Prostate gland (tissue), 2 donors: Measurements from ENCODE around the gene CYP26A1. TPM values are rescaled to one million over a fixed set of nuclear protein-coding genes. Genes with fewer than 3 reads are reported as not detected.

Experiments used
- DNase-seq: peaks from one replicate; pipeline ENCODE4 v3.0.0-alpha.2; 2019; ENCODE audit warnings: low spot score
- H3K27ac ChIP-seq, 2 donors: fragments of 200-600 bp; sonication (generic); 2 replicates each; pipeline ENCODE4 v1.5.1; 2017 to 2019
- H3K27me3 ChIP-seq: fragments of 200-600 bp; sonication (generic); replicated peaks from 2 replicates; pipeline ENCODE4 v1.5.1; 2019; ENCODE audit not compliant: insufficient read depth
- H3K36me3 ChIP-seq, 2 donors: fragments of 200-600 bp; sonication (generic); 1 replicate in 1 of 2; 2 replicates in 1 of 2; pipeline versions ENCODE4 v1.5.1 to v1.8.1; 2017 to 2019
- H3K4me1 ChIP-seq: fragments of 200-600 bp; sonication (generic); replicated peaks from 2 replicates; pipeline ENCODE4 v1.5.1; 2019
- H3K4me3 ChIP-seq, 2 donors: fragments of 200-600 bp; sonication (generic); 2 replicates each; pipeline ENCODE4 v1.5.1; 2017 to 2019
- H3K9me3 ChIP-seq: fragments of 200-600 bp; sonication (generic); 2 replicates; pipeline ENCODE4 v1.5.1; 2017
- POLR2A ChIP-seq: fragments of 450-650 bp; IDR thresholded peaks from one replicate; pipeline ENCODE4 v1.6.1; 2016; ENCODE audit warnings: antibody characterized with exemption, mild to moderate bottlenecking
- POLR2AphosphoS5 ChIP-seq: sonication (generic); formaldehyde crosslinking; IDR thresholded peaks from one replicate; pipeline ENCODE4 v1.6.1; 2017; ENCODE audit warnings: antibody characterized with exemption
- WGBS: methylation state at CpG from one replicate; pipeline ENCODE4 v1.1.5; 2018; 5-methylcytosine and 5-hydroxymethylcytosine counted together
- intact Hi-C: fragments of 100-400 bp; cut with DNase I; formaldehyde crosslinking; loops from one replicate; pipeline ENCODE4 v1.14.2; 2022
- total RNA-seq, 2 donors: library from RNA; depleted of rRNA; stranded (reverse); fragments of >200 nt; gene quantifications; one replicate each; pipeline ENCODE4 v1.1.0, GENCODE V29; 2016
- TF ChIP-seq, protein P1 (sequence below), 4 experiments: fragments of 200-600 bp in 2 of 4; fragments of 450-650 bp in 2 of 4; sonication (generic) in 2 of 4; IDR thresholded peaks; 1 replicate in 3 of 4; 2 replicates in 1 of 4; pipeline ENCODE4 v1.5.1; 2016 to 2019; ENCODE audit warnings: antibody characterized with exemption in 4 of 4, mild to moderate bottlenecking in 2 of 4, moderate library complexity in 2 of 4

The CYP26A1 gene
- total RNA-seq, 2 donors from 2014 or later, result not detected

GRCh38 chr10:93121311-93121710 is 47.6 kb downstream of the CYP26A1 start:
- DNase-seq, result no peak
- no peak overlapping the region for H3K27ac ChIP-seq
- 77% methylated on average over 3 of the region's 3 CpGs for WGBS
- H3K36me3 ChIP-seq, result no peaks in the 10 kb centered on the region
- H3K9me3 ChIP-seq, result no peaks in the 10 kb centered on the region
- H3K27me3 ChIP-seq, result no peaks in the 10 kb centered on the region
- TF ChIP-seq, protein P1, sequence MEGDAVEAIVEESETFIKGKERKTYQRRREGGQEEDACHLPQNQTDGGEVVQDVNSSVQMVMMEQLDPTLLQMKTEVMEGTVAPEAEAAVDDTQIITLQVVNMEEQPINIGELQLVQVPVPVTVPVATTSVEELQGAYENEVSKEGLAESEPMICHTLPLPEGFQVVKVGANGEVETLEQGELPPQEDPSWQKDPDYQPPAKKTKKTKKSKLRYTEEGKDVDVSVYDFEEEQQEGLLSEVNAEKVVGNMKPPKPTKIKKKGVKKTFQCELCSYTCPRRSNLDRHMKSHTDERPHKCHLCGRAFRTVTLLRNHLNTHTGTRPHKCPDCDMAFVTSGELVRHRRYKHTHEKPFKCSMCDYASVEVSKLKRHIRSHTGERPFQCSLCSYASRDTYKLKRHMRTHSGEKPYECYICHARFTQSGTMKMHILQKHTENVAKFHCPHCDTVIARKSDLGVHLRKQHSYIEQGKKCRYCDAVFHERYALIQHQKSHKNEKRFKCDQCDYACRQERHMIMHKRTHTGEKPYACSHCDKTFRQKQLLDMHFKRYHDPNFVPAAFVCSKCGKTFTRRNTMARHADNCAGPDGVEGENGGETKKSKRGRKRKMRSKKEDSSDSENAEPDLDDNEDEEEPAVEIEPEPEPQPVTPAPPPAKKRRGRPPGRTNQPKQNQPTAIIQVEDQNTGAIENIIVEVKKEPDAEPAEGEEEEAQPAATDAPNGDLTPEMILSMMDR (IDR thresholded peaks at IDR 0.05), result no peak
- TF ChIP-seq POLR2AphosphoS5, result no peak
- no peak for TF ChIP-seq POLR2A
- no peaks in the 10 kb centered on the region for H3K4me1 ChIP-seq
- H3K4me3 ChIP-seq, result no peak overlapping the region
- intact Hi-C loops, result no loop called here

DNA sequence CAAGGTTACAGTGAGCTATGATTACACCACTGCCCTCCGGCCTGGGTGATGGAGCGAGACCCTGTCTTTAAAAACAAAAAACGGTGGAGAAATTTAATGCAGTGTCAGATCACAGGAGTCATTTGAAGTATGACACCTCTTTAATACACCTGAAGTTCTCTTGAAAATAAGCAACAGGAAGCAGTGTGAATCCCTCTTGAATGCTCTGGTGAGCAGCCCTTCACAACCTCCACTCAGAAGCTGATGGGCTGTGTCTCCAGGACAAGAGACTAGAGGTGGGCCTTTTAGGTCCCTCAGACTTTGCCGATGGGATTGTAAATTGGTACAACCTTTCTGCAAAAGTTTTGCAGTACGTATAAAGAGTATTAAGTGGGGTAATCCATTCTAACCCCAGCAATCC is 50.1 kb downstream of the CYP26A1 start:
- intact Hi-C loops, result no loop called here
- TF ChIP-seq POLR2A, result no peak
- no peak for TF ChIP-seq POLR2AphosphoS5
- TF ChIP-seq, protein P1 (IDR thresholded peaks at IDR 0.05), result no peak
- WGBS, result 91% methylated on average over 5 of the region's 5 CpGs

GRCh38 chr10:93124580-93125318 is 51.1 kb downstream of the CYP26A1 start:
- no peak for DNase-seq
- H3K27ac ChIP-seq, result no peak overlapping the region
- H3K4me1 ChIP-seq, result no peaks in the 10 kb centered on the region
- TF ChIP-seq, protein P1 (IDR thresholded peaks at IDR 0.05), result no peak
- TF ChIP-seq POLR2AphosphoS5 (no peak), POLR2A (no peak)
- no peaks in the 10 kb centered on the region for H3K36me3 ChIP-seq
- H3K27me3 ChIP-seq, result no peaks in the 10 kb centered on the region
- intact Hi-C loops, result no loop called here
- WGBS, result 38% methylated on average over 6 of the region's 6 CpGs
- H3K4me3 ChIP-seq, result no peak overlapping the region
- no peaks in the 10 kb centered on the region for H3K9me3 ChIP-seq

More for the DNA sequence above, 50.1 kb downstream of the CYP26A1 start:
- Histone ChIP-seq H3K4me1 (no peaks in the 10 kb centered on the region), H3K36me3 (no peaks in the 10 kb centered on the region), H3K4me3 (no peak overlapping the region), H3K27me3 (no peaks in the 10 kb centered on the region), H3K9me3 (no peaks in the 10 kb centered on the region), H3K27ac (no peak overlapping the region)
- no peak for DNase-seq

GRCh38 chr10:93125966-93126365 is 52.3 kb downstream of the CYP26A1 start:
- TF ChIP-seq POLR2A (no peak), POLR2AphosphoS5 (no peak)
- TF ChIP-seq, protein P1 (IDR thresholded peaks at IDR 0.05), result no peak
- Histone ChIP-seq H3K4me3 (no peak overlapping the region), H3K4me1 (no peaks in the 10 kb centered on the region), H3K27me3 (no peaks in the 10 kb centered on the region), H3K27ac (no peak overlapping the region), H3K36me3 (no peaks in the 10 kb centered on the region), H3K9me3 (no peaks in the 10 kb centered on the region)
- intact Hi-C loops, result no loop called here
- DNase-seq, result no peak
- 95% methylated on average over 2 of the region's 2 CpGs for WGBS

DNA sequence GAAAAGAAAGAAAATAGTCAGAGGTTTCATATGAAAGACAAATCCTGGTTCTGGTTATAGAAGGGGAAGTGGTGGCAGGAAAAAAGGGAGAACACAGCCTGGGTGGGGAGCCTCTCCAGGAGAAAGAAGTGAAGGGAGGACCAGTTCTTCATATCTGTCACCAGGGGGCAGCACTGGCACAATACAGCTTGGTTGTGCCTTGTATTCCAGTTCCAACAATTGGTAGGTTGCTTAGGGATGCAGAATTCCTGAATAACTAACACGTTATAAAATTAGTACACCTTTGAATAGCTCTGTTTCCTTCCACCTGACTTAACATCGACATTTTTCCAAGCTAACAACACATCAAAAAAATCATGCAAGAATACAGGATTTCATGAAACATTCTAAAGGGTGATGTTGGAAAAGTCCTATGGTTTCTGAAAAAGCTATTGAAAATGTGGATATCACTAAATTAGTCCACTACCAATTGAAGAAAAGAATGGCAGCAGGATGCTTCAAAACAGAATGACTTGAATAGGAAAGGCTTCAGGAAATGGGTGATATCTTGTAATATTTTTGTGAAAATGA is 52.9 kb downstream of the CYP26A1 start:
- DNase-seq, result no peak
- Histone ChIP-seq H3K4me3 (no peak overlapping the region), H3K27ac (no peak overlapping the region), H3K27me3 (no peaks in the 10 kb centered on the region), H3K36me3 (no peaks in the 10 kb centered on the region), H3K9me3 (no peaks in the 10 kb centered on the region), H3K4me1 (no peaks in the 10 kb centered on the region)
- intact Hi-C loops, result no loop called here
- TF ChIP-seq POLR2AphosphoS5 (no peak), POLR2A (no peak)
- TF ChIP-seq, protein P1 (IDR thresholded peaks at IDR 0.05), result no peak
- WGBS, result 94% methylated on average over 2 of the region's 2 CpGs
